Measurements from ENCODE around the gene EFL1.

DNA sequence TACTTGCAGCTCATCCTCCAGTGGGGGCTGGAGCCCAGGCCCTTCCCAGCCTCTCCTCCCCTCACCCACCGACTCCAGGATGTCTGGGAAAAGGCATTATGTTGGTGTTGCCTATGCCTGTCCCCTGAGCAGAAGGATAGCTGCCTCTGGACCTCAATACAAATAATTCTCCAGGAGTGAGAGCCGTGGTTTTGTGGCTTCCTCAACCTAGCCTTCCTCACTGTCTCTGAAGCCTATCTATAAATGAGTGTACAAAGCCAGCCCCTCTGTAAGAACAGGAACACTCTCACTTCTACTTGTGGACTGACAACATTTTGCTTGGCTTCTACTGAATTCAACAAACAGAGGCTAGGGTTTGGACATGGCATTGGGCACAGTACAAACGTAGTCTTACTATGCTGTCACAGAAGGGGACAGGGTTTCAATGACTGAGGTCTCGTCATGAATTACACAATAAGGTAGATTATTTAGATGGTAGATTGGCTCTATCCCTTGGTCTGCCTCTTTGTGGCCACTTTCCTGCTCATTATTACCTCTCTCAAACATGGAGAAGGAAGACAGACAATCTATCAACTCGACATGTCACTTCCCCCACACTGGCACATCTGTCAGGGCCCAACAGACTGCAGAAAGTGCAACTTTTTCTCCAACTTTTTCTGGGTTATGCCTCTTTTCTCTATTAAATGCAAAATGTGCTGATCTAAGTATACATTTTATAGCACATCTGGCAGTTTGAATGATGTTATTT, 134.0 kb downstream of the EFL1 start:
- TF ChIP-seq, protein P1, sequence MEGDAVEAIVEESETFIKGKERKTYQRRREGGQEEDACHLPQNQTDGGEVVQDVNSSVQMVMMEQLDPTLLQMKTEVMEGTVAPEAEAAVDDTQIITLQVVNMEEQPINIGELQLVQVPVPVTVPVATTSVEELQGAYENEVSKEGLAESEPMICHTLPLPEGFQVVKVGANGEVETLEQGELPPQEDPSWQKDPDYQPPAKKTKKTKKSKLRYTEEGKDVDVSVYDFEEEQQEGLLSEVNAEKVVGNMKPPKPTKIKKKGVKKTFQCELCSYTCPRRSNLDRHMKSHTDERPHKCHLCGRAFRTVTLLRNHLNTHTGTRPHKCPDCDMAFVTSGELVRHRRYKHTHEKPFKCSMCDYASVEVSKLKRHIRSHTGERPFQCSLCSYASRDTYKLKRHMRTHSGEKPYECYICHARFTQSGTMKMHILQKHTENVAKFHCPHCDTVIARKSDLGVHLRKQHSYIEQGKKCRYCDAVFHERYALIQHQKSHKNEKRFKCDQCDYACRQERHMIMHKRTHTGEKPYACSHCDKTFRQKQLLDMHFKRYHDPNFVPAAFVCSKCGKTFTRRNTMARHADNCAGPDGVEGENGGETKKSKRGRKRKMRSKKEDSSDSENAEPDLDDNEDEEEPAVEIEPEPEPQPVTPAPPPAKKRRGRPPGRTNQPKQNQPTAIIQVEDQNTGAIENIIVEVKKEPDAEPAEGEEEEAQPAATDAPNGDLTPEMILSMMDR (IDR thresholded peaks at IDR 0.05): no peak
- TF ChIP-seq ZFX (IDR thresholded peaks at IDR 0.05; ENCODE audit: borderline replicate concordance): no peak
